Upper lobe of left lung (tissue), 4 donors: ENCODE data around the gene ELP1.

Source experiments
- EP300 ChIP-seq, 4 donors: sonication (generic); formaldehyde crosslinking; IDR thresholded peaks; one replicate each; pipeline ENCODE4 v1.5.1; 2017; ENCODE audit warnings: antibody characterized with exemption in 4 of 4, control low read depth in 2 of 4
- POLR2A ChIP-seq, 4 donors: fragments of 450-650 bp; IDR thresholded peaks; one replicate each; pipeline ENCODE4 v1.5.1; 2016 to 2017; ENCODE audit warnings: antibody characterized with exemption in 4 of 4, mild to moderate bottlenecking in 2 of 4
- POLR2AphosphoS5 ChIP-seq, 2 donors: sonication (generic); formaldehyde crosslinking; IDR thresholded peaks; one replicate each; pipeline ENCODE4 v1.5.1; 2017; ENCODE audit warnings: antibody characterized with exemption in 2 of 2
- TF ChIP-seq, protein P1 (sequence below), 6 experiments: fragments of 450-650 bp in 4 of 6; fragments of 200-600 bp in 2 of 6; sonication (generic) in 2 of 6; IDR thresholded peaks; one replicate each; pipeline ENCODE4 v1.5.1; 2016 to 2019; ENCODE audit warnings: antibody characterized with exemption in 6 of 6

- no peak for TF ChIP-seq POLR2A (IDR thresholded peaks at IDR 0.05)
- TF ChIP-seq EP300 (IDR thresholded peaks at IDR 0.05), result no peak
- TF ChIP-seq, protein P1, sequence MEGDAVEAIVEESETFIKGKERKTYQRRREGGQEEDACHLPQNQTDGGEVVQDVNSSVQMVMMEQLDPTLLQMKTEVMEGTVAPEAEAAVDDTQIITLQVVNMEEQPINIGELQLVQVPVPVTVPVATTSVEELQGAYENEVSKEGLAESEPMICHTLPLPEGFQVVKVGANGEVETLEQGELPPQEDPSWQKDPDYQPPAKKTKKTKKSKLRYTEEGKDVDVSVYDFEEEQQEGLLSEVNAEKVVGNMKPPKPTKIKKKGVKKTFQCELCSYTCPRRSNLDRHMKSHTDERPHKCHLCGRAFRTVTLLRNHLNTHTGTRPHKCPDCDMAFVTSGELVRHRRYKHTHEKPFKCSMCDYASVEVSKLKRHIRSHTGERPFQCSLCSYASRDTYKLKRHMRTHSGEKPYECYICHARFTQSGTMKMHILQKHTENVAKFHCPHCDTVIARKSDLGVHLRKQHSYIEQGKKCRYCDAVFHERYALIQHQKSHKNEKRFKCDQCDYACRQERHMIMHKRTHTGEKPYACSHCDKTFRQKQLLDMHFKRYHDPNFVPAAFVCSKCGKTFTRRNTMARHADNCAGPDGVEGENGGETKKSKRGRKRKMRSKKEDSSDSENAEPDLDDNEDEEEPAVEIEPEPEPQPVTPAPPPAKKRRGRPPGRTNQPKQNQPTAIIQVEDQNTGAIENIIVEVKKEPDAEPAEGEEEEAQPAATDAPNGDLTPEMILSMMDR (IDR thresholded peaks at IDR 0.05), result no peak
- TF ChIP-seq POLR2AphosphoS5 (IDR thresholded peaks at IDR 0.05), result no peak
Measured at GRCh38 chr9:108967916-108968315, 34.0 kb upstream of the ELP1 start.
